Natural killer cell treated with Interleukin-12 subunit alpha and Interleukin-12 subunit beta and Interleukin-15 and Interleukin-18, amount 100 ng/mL, for 72 hours (primary cell): Measurements from ENCODE around the gene TMEM123. TPM values are rescaled to one million over a fixed set of nuclear protein-coding genes. Genes with fewer than 3 reads are reported as not detected.

Experiments
- ATAC-seq, 2 donors: fragments of 150-1000 bp; cut with Tn5 transposase in 1 of 2; sonication (Bioruptor Pico), chemical (Tn5 transposase) in 1 of 2; 2 replicates each; pipeline ENCODE4 v1.10.0; 2021
- DNase-seq: peaks from one replicate; pipeline ENCODE4 v3.0.0; 2022; ENCODE audit warnings: low spot score
- H3K27ac Mint-ChIP-seq, 2 donors: 1 replicate in 1 of 2; 2 replicates in 1 of 2; pipeline ENCODE4 v1.8.0; 2022; ENCODE audit warnings: mixed read lengths in 2 of 2, mild to moderate bottlenecking in 1 of 2, moderate library complexity in 1 of 2
- H3K27me3 Mint-ChIP-seq, 2 donors: 1 replicate in 1 of 2; 2 replicates in 1 of 2; pipeline ENCODE4 v1.8.0; 2022; ENCODE audit warnings: mixed read lengths in 2 of 2
- H3K36me3 Mint-ChIP-seq: one replicate; pipeline ENCODE4 v1.8.0; 2022; ENCODE audit warnings: mixed read lengths
- H3K4me1 Mint-ChIP-seq, 2 donors: 1 replicate in 1 of 2; 2 replicates in 1 of 2; pipeline ENCODE4 v1.8.0; 2022; ENCODE audit warnings: low read depth in 2 of 2, mixed read lengths in 2 of 2, mild to moderate bottlenecking in 1 of 2
- H3K4me3 Mint-ChIP-seq: one replicate; pipeline ENCODE4 v1.8.0; 2022; ENCODE audit warnings: mixed read lengths
- H3K9me3 Mint-ChIP-seq: 2 replicates; pipeline ENCODE4 v1.8.0; 2022; ENCODE audit warnings: mixed read lengths
- total RNA-seq, 2 donors: library from RNA; stranded (reverse); gene quantifications; one replicate each; pipeline ENCODE4 v1.2.3, GENCODE V29; 2022

The TMEM123 gene
- total RNA-seq, 2 donors from 2014 or later, result 64.6 to 81.3 TPM

DNA sequence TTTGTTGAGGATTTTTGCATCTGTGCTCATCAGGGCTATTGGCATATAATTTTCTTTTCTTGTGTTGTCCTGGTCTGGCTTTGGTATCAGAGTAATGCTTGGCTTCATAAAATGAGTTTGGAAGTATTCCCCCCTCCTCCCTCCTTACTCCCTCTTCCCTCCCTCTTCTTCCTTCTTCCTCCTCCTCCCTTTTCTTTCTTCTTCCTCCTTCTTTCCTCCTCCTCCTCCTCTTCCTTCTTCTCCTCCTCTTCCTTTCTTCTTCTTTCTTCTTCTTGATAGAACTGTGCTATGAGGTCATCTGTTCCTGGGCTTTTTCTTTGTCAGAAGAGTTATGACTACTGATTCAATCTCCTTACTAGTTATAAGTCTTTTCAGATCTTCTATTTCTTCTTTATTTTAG is 95.4 kb downstream of the TMEM123 start:
- Mint-ChIP-seq H3K27me3 (no peaks in the 10 kb centered on the region), H3K4me3 (no peak overlapping the region), H3K9me3 (no peaks in the 10 kb centered on the region), H3K36me3 (peaks cover 42% of the 10 kb centered on the region), H3K4me1 (peaks cover 37 to 52% of the 10 kb centered on the region in 2 donors), H3K27ac (no peak overlapping the region)
- no peak for ATAC-seq
- no peak for DNase-seq

DNA sequence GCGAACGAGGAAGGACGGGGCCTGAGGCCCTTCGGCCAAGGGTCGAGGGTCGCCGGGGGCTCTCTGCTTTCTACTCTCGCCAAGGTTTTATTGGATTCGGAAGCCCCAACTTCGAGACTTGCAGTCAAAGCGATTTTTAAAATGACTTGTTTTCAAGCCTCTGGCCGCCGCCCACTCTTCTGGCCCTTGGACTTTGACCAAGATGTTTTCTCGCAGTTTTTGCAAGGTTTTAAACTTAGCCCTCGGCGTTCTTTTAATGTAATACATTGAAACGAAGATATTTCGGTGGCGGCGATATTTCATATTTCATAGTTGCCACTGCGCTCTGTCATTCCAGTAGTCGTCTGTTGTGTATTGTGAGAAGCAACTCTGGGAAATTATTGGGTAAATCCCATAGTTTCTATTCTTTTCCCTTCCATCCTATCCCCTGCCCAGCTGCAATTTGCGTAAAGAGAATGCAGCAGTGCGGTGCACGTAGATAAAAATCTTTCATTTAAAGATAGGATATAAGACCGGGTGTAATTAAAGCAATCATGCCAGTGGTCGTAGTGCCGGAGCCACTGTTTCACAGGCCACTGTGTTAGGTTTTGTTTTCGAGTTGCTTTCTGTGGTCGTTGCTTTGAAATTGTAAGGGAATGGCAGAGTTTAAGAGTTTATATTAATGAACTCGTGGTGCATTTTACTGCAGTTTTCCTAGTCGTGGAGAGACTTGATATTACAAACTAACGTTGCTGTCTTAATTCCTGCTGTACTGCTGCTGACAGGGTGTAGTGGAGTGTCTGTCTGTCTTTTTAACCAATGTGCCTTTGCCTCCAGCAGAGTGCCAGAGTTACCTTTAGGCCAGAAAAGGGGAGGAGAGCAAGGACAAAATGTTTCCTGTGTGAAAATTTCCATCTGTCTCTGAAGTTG is 104.8 kb downstream of the TMEM123 start:
- H3K36me3 Mint-ChIP-seq, result peaks cover 18% of the 10 kb centered on the region
- H3K27me3 Mint-ChIP-seq, result no peaks in the 10 kb centered on the region
- peak in 1 of 2 donors; percentile 0 for ATAC-seq
- no peaks in the 10 kb centered on the region for H3K9me3 Mint-ChIP-seq
- H3K27ac Mint-ChIP-seq, result peak overlapping the region; percentile 88 to 99
- peaks cover 28 to 32% of the 10 kb centered on the region in 2 donors for H3K4me1 Mint-ChIP-seq
- DNase-seq, result no peak
- peak overlapping the region; percentile 90 for H3K4me3 Mint-ChIP-seq

DNA sequence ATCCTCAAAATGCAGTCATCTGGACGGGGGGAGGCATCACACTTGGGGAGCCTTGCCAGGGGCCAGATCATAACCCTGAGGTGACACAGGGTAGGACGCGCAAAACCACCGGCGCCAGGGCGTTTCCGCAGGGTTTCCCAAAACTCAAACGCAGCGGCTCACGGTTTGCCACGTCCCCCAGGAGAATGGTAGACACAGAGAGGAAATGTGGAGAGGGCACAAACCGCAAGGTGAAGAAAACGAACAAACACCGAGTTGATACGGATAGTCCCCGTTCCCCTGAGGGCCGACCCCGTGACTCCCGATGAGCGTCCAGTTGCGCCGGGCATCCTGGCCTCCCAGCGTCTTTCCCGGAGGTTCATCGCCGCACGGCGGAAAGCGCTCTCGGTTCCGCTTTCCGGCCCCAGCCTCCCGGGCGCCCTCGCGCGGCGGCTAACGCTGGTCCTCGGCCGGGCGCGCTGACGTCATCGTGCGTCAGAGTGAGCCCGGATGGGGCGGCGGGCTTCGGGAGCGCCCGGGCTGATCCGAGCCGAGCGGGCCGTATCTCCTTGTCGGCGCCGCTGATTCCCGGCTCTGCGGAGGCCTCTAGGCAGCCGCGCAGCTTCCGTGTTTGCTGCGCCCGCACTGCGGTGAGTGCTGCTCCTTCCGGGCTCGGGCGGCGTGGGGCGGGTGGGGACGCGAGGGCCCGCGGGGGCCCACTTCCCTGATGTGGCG is 105.7 kb downstream of the TMEM123 start, which contains the start of gene BIRC2:
Gene BIRC2, plus strand, starts transcription at position 467 of the 714 bp plus-strand sequence. CDS start 2,641 bp downstream, outside the sequence.
- Mint-ChIP-seq H3K9me3 (no peaks in the 10 kb centered on the region), H3K27ac (peak within 1 kb of the TSS; percentile 88 to 99)

DNA sequence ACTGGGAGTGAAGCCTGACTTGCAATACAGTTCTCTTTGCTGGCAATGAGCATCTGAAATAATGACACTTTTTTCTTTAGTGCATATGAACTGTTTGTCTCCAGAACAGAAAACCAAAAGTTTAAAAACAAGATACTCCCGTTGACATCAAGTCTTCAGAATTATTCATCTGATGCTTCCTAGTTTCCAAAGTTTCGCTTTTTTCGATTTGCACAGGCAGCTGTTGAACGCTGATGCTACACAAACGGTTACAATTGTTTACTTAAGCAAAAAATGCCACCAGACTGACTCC is 106.2 kb downstream of the TMEM123 start:
- no peaks in the 10 kb centered on the region for H3K27me3 Mint-ChIP-seq
- peak overlapping the region; percentile 90 for H3K4me3 Mint-ChIP-seq
- DNase-seq (no peak), ATAC-seq (no peak)
- H3K36me3 Mint-ChIP-seq, result peaks cover 13% of the 10 kb centered on the region
- H3K4me1 Mint-ChIP-seq, result peaks cover 33 to 34% of the 10 kb centered on the region in 2 donors
- H3K27ac Mint-ChIP-seq, result peak overlapping the region; percentile 88 to 99
- no peaks in the 10 kb centered on the region for H3K9me3 Mint-ChIP-seq

More for the DNA sequence above, 105.7 kb downstream of the TMEM123 start, which contains the start of gene BIRC2:
- Mint-ChIP-seq H3K4me3 (peak within 1 kb of the TSS; percentile 90), H3K27me3 (no peaks in the 10 kb centered on the region), H3K36me3 (peaks cover 16% of the 10 kb centered on the region), H3K4me1 (peaks cover 30 to 34% of the 10 kb centered on the region in 2 donors)
- ATAC-seq (peak; percentile 96 to 98), DNase-seq (peak; percentile 95)

Other genes with a start within 250 kb of the TMEM123 start
- gene BIRC3, start 135.3 kb downstream of the TMEM123 start, total RNA-seq, result 10 to 100 TPM; 62.3 to 75.6 TPM
- gene BIRC2, start 105.6 kb downstream of the TMEM123 start, total RNA-seq, result 10 to 100 TPM; 41.4 to 47.0 TPM
- gene MMP7, start 78.0 kb upstream of the TMEM123 start, total RNA-seq, result not detected
- not detected for gene MMP20, start 172.6 kb upstream of the TMEM123 start, total RNA-seq